Activated CD4-positive, alpha-beta T cell treated with anti-CD3 and anti-CD28 coated beads, Interleukin-2, amount 10 ng/mL, durations not matched to agents 7 days and 5 days (primary cell): ENCODE data around the gene STX1B. TPM values are rescaled to one million over a fixed set of nuclear protein-coding genes. Genes with fewer than 3 reads are reported as not detected.
A peak's percentile ranks its signal among the peaks of the same experiment; 100 is the strongest.

ENCODE experiments used
- CTCF ChIA-PET: fragments of 350-600 bp; sonication (Branson Sonifier 250); formaldehyde crosslinking; loops from one replicate; lab custom pipeline; 2021; ENCODE audit warnings: antibody characterized with exemption; lab: Charles Lee
- POLR2A ChIA-PET: fragments of 350-600 bp; sonication (Branson Sonifier 250); formaldehyde crosslinking; loops from one replicate; lab custom pipeline; 2021; ENCODE audit warnings: antibody characterized with exemption; lab: Charles Lee
- DNase-seq: peaks from one replicate; pipeline ENCODE4 v3.0.0-alpha.2; 2020
- H3K27ac Mint-ChIP-seq: one replicate; pipeline ENCODE4 v1.8.0; 2021; ENCODE audit warnings: mild to moderate bottlenecking, moderate library complexity, mixed read lengths
- H3K27me3 Mint-ChIP-seq: one replicate; pipeline ENCODE4 v1.8.0; 2021; ENCODE audit warnings: mixed read lengths
- H3K36me3 Mint-ChIP-seq: one replicate; pipeline ENCODE4 v1.8.0; 2021; ENCODE audit warnings: low read depth, mixed read lengths
- H3K4me1 Mint-ChIP-seq: one replicate; pipeline ENCODE4 v1.8.0; 2021; ENCODE audit warnings: mixed read lengths
- H3K4me3 Mint-ChIP-seq: one replicate; pipeline ENCODE4 v1.8.0; 2021; ENCODE audit warnings: mild to moderate bottlenecking, moderate library complexity, mixed read lengths
- H3K9me3 Mint-ChIP-seq: one replicate; pipeline ENCODE4 v1.8.0; 2021; ENCODE audit warnings: mixed read lengths
- total RNA-seq, 2 experiments: library from RNA; stranded (reverse); gene quantifications; one replicate each; pipeline ENCODE4 v1.2.3, GENCODE V29; 2021

Gene STX1B
- total RNA-seq, 2 experiments from 2014 or later: 0.62 to 1.1 TPM

GRCh38 chr16:30991052-30991451, 19.4 kb downstream of the STX1B start:
- CTCF ChIA-PET: no interaction called here
- DNase-seq: no peak
- POLR2A ChIA-PET: interaction anchor here (0.5 kb wide), 1 partner anchor 132 kb away, joined by 3 read pairs; no protein-coding TSS in a partner anchor
- no peak overlapping the region for H3K4me3 Mint-ChIP-seq
- H3K9me3 Mint-ChIP-seq: no peaks in the 10 kb centered on the region
- no peak overlapping the region for H3K27ac Mint-ChIP-seq
- H3K36me3 Mint-ChIP-seq: peaks cover 1% of the 10 kb centered on the region
- H3K4me1 Mint-ChIP-seq: peaks cover 20% of the 10 kb centered on the region
- H3K27me3 Mint-ChIP-seq: no peaks in the 10 kb centered on the region

DNA sequence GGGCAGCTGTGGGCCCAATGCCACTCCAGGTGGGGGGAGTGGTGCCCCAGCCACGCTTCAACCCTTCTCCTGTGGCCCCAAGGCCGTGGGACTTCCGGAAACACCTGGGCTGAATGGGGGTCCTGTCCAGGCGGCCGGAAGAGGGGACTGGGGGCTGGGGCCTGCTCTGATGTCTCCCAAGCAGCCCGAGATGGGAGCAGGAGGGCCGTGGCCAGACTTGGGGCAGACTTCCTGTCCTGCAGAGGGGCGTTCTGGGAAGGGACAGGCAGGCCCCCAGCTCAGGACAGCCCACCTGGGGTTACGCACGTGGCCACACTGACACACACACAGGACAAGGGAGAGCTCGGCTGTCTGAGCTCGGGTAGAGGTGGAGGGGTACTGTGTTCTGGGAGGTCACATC, 20.3 kb downstream of the STX1B start:
- H3K36me3 Mint-ChIP-seq: peaks cover 1% of the 10 kb centered on the region
- no peaks in the 10 kb centered on the region for H3K9me3 Mint-ChIP-seq
- no peaks in the 10 kb centered on the region for H3K27me3 Mint-ChIP-seq
- H3K4me1 Mint-ChIP-seq: peaks cover 19% of the 10 kb centered on the region
- ChIA-PET CTCF (no interaction called here), POLR2A (no interaction called here)
- no peak for DNase-seq
- no peak overlapping the region for H3K4me3 Mint-ChIP-seq
- H3K27ac Mint-ChIP-seq: no peak overlapping the region

- Mint-ChIP-seq H3K4me3 (no peak overlapping the region), H3K4me1 (peaks cover 19% of the 10 kb centered on the region), H3K36me3 (peaks cover 1% of the 10 kb centered on the region), H3K9me3 (no peaks in the 10 kb centered on the region), H3K27ac (no peak overlapping the region), H3K27me3 (no peaks in the 10 kb centered on the region)
- DNase-seq: no peak
- ChIA-PET CTCF (no interaction called here), POLR2A (no interaction called here)
These were observed 20.9 kb downstream of the STX1B start for GRCh38 chr16:30989469-30990047.

DNA sequence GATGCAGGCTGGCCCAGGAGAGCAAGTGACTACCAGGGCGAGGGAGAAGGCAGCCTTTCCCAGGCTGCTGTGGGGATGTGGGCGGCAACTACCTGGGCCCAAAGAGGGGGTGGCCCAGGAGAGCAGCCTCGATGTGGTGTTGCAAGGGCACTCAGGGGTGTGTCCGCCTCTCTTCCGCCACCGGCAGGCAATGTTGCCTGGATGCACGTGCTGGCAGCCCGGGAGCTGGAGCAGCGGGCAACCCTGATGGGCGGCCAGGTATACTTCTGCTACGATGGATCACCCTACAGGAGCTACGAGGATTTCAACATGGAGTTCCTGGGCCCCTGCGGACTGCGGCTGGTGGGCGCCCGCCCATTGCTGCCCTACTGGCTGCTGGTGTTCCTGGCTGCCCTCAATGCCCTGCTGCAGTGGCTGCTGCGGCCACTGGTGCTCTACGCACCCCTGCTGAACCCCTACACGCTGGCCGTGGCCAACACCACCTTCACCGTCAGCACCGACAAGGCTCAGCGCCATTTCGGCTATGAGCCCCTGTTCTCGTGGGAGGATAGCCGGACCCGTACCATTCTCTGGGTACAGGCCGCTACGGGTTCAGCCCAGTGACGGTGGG, 22.8 kb downstream of the STX1B start:
- Mint-ChIP-seq H3K4me3 (no peak overlapping the region), H3K27ac (no peak overlapping the region), H3K4me1 (peaks cover 15% of the 10 kb centered on the region), H3K27me3 (no peaks in the 10 kb centered on the region), H3K9me3 (no peaks in the 10 kb centered on the region), H3K36me3 (peaks cover 3% of the 10 kb centered on the region)
- no peak for DNase-seq
- ChIA-PET POLR2A (interaction anchor here (0.6 kb wide), 1 partner anchor 13 kb away, joined by 3 read pairs; no protein-coding TSS in a partner anchor), CTCF (interaction anchor here (1.0 to 2.1 kb wide), 3 partner anchors 11 to 86 kb away, joined by 3 to 4 read pairs (median 3); partner anchors contain the start of genes ZNF646 and ZNF668)

DNA sequence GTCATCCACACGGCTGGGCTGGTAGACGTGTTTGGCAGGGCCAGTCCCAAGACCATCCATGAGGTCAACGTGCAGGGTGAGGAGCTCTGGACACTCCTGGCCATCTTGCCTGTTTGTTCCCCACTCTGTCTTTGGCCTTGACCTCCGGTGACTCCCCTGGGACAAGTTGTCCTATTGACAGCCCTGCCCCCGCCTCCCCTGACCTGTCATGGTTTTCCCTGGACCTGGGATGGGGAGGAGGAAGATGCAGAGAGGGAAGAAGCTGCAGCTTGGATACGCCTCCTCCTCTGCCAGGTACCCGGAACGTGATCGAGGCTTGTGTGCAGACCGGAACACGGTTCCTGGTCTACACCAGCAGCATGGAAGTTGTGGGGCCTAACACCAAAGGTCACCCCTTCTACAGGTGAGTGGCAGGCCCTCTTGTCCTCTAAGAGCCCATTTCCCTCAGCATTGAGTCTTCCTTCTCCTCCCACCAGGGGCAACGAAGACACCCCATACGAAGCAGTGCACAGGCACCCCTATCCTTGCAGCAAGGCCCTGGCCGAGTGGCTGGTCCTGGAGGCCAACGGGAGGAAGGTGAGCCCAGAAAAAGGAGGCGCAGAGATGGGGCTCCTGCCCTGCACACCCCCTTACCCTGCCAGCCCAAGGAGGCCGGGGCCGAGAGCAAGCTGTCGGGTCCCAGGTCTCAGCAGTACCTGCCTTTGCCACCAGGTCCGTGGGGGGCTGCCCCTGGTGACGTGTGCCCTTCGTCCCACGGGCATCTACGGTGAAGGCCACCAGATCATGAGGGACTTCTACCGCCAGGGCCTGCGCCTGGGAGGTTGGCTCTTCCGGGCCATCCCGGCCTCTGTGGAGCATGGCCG, 24.1 kb downstream of the STX1B start:
- H3K4me3 Mint-ChIP-seq: no peak overlapping the region
- no peaks in the 10 kb centered on the region for H3K27me3 Mint-ChIP-seq
- DNase-seq: no peak
- peaks cover 9% of the 10 kb centered on the region for H3K4me1 Mint-ChIP-seq
- no peaks in the 10 kb centered on the region for H3K9me3 Mint-ChIP-seq
- ChIA-PET POLR2A (no interaction called here), CTCF (interaction anchor here (0.5 to 4.4 kb wide), 21 partner anchors 8 to 171 kb away, joined by 3 to 23 read pairs (median 3); partner anchors contain the start of gene VKORC1)
- H3K36me3 Mint-ChIP-seq: peaks cover 6% of the 10 kb centered on the region
- peak overlapping the region; percentile 71 for H3K27ac Mint-ChIP-seq

GRCh38 chr16:30985401-30986128, 24.9 kb downstream of the STX1B start:
- no peaks in the 10 kb centered on the region for H3K27me3 Mint-ChIP-seq
- peak overlapping the region; percentile 36 for H3K4me3 Mint-ChIP-seq
- ChIA-PET POLR2A (interaction anchor here (0.5 kb wide), 1 partner anchor 191 kb away, joined by 3 read pairs; no protein-coding TSS in a partner anchor), CTCF (interaction anchor here (0.5 to 4.4 kb wide), 26 partner anchors 8 to 320 kb away, joined by 3 to 23 read pairs (median 3); partner anchors contain the start of gene VKORC1)
- DNase-seq: no peak
- H3K27ac Mint-ChIP-seq: peak overlapping the region; percentile 54
- peaks cover 12% of the 10 kb centered on the region for H3K36me3 Mint-ChIP-seq
- peaks cover 9% of the 10 kb centered on the region for H3K4me1 Mint-ChIP-seq
- no peaks in the 10 kb centered on the region for H3K9me3 Mint-ChIP-seq

- Mint-ChIP-seq H3K36me3 (peaks cover 15% of the 10 kb centered on the region), H3K4me1 (peaks cover 9% of the 10 kb centered on the region), H3K4me3 (peak within 1 kb of the TSS; percentile 36), H3K9me3 (no peaks in the 10 kb centered on the region), H3K27me3 (no peaks in the 10 kb centered on the region), H3K27ac (peak within 1 kb of the TSS; percentile 54)
- peak; percentile 83 for DNase-seq
- ChIA-PET POLR2A (interaction anchor here (0.5 kb wide), 1 partner anchor 192 kb away, joined by 3 read pairs; no protein-coding TSS in a partner anchor), CTCF (interaction anchor here (0.6 to 4.4 kb wide), 22 partner anchors 9 to 321 kb away, joined by 3 to 23 read pairs (median 4); partner anchors contain the start of gene VKORC1)
These were observed 25.6 kb downstream of the STX1B start, which contains the start of gene HSD3B7 for GRCh38 chr16:30984669-30985400. HSD3B7 (plus strand) TSS chr16:30985207; CDS start chr16:30985659, 452 bp downstream.

- peaks cover 15% of the 10 kb centered on the region for H3K36me3 Mint-ChIP-seq
- DNase-seq: no peak
- peaks cover 9% of the 10 kb centered on the region for H3K4me1 Mint-ChIP-seq
- H3K27ac Mint-ChIP-seq: no peak overlapping the region
- H3K9me3 Mint-ChIP-seq: no peaks in the 10 kb centered on the region
- ChIA-PET POLR2A (no interaction called here), CTCF (interaction anchor here (0.6 to 4.4 kb wide), 14 partner anchors 8 to 160 kb away, joined by 3 to 23 read pairs (median 4); no protein-coding TSS in a partner anchor)
- no peaks in the 10 kb centered on the region for H3K27me3 Mint-ChIP-seq
- H3K4me3 Mint-ChIP-seq: no peak overlapping the region
These were observed 26.4 kb downstream of the STX1B start for GRCh38 chr16:30983898-30984610.

GRCh38 chr16:30983289-30983889, 27.0 kb downstream of the STX1B start:
- H3K9me3 Mint-ChIP-seq: no peaks in the 10 kb centered on the region
- H3K36me3 Mint-ChIP-seq: peaks cover 19% of the 10 kb centered on the region
- no peak overlapping the region for H3K4me3 Mint-ChIP-seq
- ChIA-PET POLR2A (no interaction called here), CTCF (interaction anchor here (1.6 to 4.4 kb wide), 5 partner anchors 11 to 161 kb away, joined by 4 to 23 read pairs (median 7); no protein-coding TSS in a partner anchor)
- H3K4me1 Mint-ChIP-seq: peaks cover 9% of the 10 kb centered on the region
- no peak overlapping the region for H3K27ac Mint-ChIP-seq
- DNase-seq: no peak
- no peaks in the 10 kb centered on the region for H3K27me3 Mint-ChIP-seq

- Mint-ChIP-seq H3K4me3 (no peak overlapping the region), H3K36me3 (peaks cover 19% of the 10 kb centered on the region), H3K27me3 (no peaks in the 10 kb centered on the region), H3K9me3 (no peaks in the 10 kb centered on the region), H3K27ac (no peak overlapping the region), H3K4me1 (peaks cover 9% of the 10 kb centered on the region)
- CTCF ChIA-PET: interaction anchor here (1.1 to 4.4 kb wide), 5 partner anchors 10 to 160 kb away, joined by 3 to 23 read pairs (median 5); no protein-coding TSS in a partner anchor
- no peak for DNase-seq
- POLR2A ChIA-PET: no interaction called here
These were observed 27.7 kb downstream of the STX1B start for GRCh38 chr16:30982548-30983288.
